Uterus (tissue), 4 donors: ENCODE measurements around the gene ZBTB42. TPM values are rescaled to one million over a fixed set of nuclear protein-coding genes. Genes with fewer than 3 reads are reported as not detected.

Source experiments
- DNase-seq, 2 donors: peaks; one replicate each; pipeline ENCODE4 v3.0.0-alpha.2; 2019 to 2020
- H3K27ac ChIP-seq, 2 donors: fragments of 200-600 bp; sonication (generic); 1 replicate in 1 of 2; 2 replicates in 1 of 2; pipeline ENCODE4 v1.5.1; 2016 to 2018
- H3K27me3 ChIP-seq, 2 donors: fragments of 200-600 bp; sonication (generic); one replicate each; pipeline ENCODE4 v1.5.1; 2018 to 2019; ENCODE audit warnings: control low read depth in 1 of 2
- H3K36me3 ChIP-seq, 2 donors: fragments of 200-600 bp; sonication (generic); one replicate each; pipeline ENCODE4 v1.5.1; 2019; ENCODE audit warnings: control low read depth in 1 of 2
- H3K4me1 ChIP-seq, 2 donors: fragments of 200-600 bp; sonication (generic); one replicate each; pipeline ENCODE4 v1.5.1; 2018 to 2019; ENCODE audit warnings: control low read depth in 1 of 2
- H3K4me3 ChIP-seq, 2 donors: fragments of 200-600 bp; sonication (generic); 1 replicate in 1 of 2; 2 replicates in 1 of 2; pipeline ENCODE4 v1.5.1; 2018 to 2019; ENCODE audit warnings: mild to moderate bottlenecking in 1 of 2
- H3K9me3 ChIP-seq, 2 donors: fragments of 200-600 bp; sonication (generic); one replicate each; pipeline ENCODE4 v1.5.1; 2019; ENCODE audit warnings: control low read depth in 1 of 2
- CTCF ChIP-seq, 4 experiments: fragments of 200-600 bp in 2 of 4; fragments of 450-650 bp in 2 of 4; sonication (generic) in 2 of 4; IDR thresholded peaks; one replicate each; pipeline ENCODE4 v1.5.1; 2016 to 2019; ENCODE audit warnings: antibody characterized with exemption in 4 of 4, mild to moderate bottlenecking in 2 of 4, moderate library complexity in 1 of 4
- POLR2A ChIP-seq, 2 donors: fragments of 450-650 bp; IDR thresholded peaks; one replicate each; pipeline ENCODE4 v1.6.1; 2016; ENCODE audit warnings: antibody characterized with exemption in 2 of 2, mild to moderate bottlenecking in 1 of 2, moderate library complexity in 1 of 2
- intact Hi-C: fragments of 100-400 bp; cut with DNase I; formaldehyde crosslinking; loops from one replicate; pipeline ENCODE4 v1.15.1; 2023; ENCODE audit warnings: low total_unique reads
- total RNA-seq, 4 donors: library from RNA; depleted of rRNA in 3 of 4; stranded (reverse); fragments of >200 nt in 3 of 4; gene quantifications; one replicate each; pipeline versions ENCODE4 v1.1.0 to v1.2.4, GENCODE V29; 2014 to 2023
- donor health status: DM: yes; HTN: yes; CAD: no.

The ZBTB42 gene
- total RNA-seq, 4 donors from 2014 or later, result under 0.01 to 8.4 (median 3.9) TPM

- Histone ChIP-seq H3K4me1 (peaks cover 0 to 9% of the 10 kb centered on the region in 2 donors), H3K9me3 (no peaks in the 10 kb centered on the region), H3K27me3 (no peaks in the 10 kb centered on the region), H3K4me3 (no peak overlapping the region), H3K27ac (no peak overlapping the region), H3K36me3 (no peaks in the 10 kb centered on the region)
- TF ChIP-seq POLR2A (IDR thresholded peaks at IDR 0.05) (no peak), CTCF (IDR thresholded peaks at IDR 0.05) (no peak)
- no peak for DNase-seq
- intact Hi-C loops, result no loop called here
Observed at GRCh38 chr14:104757681-104758392, 43.1 kb upstream of the ZBTB42 start.

- no peaks in the 10 kb centered on the region for H3K9me3 ChIP-seq
- H3K4me1 ChIP-seq, result peaks cover 0 to 4% of the 10 kb centered on the region in 2 donors
- H3K36me3 ChIP-seq, result no peaks in the 10 kb centered on the region
- no peak for DNase-seq
- no peak for TF ChIP-seq POLR2A (IDR thresholded peaks at IDR 0.05)
- no peak for TF ChIP-seq CTCF (IDR thresholded peaks at IDR 0.05)
- H3K4me3 ChIP-seq, result no peak overlapping the region
- intact Hi-C loops, result no loop called here
- no peaks in the 10 kb centered on the region for H3K27me3 ChIP-seq
- H3K27ac ChIP-seq, result no peak overlapping the region
Observed at GRCh38 chr14:104758981-104759969, 41.6 kb upstream of the ZBTB42 start.

GRCh38 chr14:104765517-104765916 lies 35.4 kb upstream of the ZBTB42 start:
- H3K27me3 ChIP-seq, result no peaks in the 10 kb centered on the region
- H3K36me3 ChIP-seq, result no peaks in the 10 kb centered on the region
- intact Hi-C loops, result no loop called here
- no peak for DNase-seq
- no peaks in the 10 kb centered on the region for H3K9me3 ChIP-seq
- TF ChIP-seq CTCF (IDR thresholded peaks at IDR 0.05) (no peak), POLR2A (IDR thresholded peaks at IDR 0.05) (no peak)
- no peak overlapping the region for H3K4me3 ChIP-seq
- no peak overlapping the region for H3K27ac ChIP-seq
- peaks cover 0 to 7% of the 10 kb centered on the region in 2 donors for H3K4me1 ChIP-seq

GRCh38 chr14:104766256-104766862 lies 34.5 kb upstream of the ZBTB42 start:
- H3K9me3 ChIP-seq, result no peaks in the 10 kb centered on the region
- H3K36me3 ChIP-seq, result no peaks in the 10 kb centered on the region
- intact Hi-C loops, result no loop called here
- DNase-seq, result no peak
- H3K27ac ChIP-seq, result no peak overlapping the region
- H3K4me1 ChIP-seq, result peaks cover 0 to 8% of the 10 kb centered on the region in 2 donors
- H3K27me3 ChIP-seq, result no peaks in the 10 kb centered on the region
- no peak overlapping the region for H3K4me3 ChIP-seq
- TF ChIP-seq CTCF (IDR thresholded peaks at IDR 0.05) (no peak), POLR2A (IDR thresholded peaks at IDR 0.05) (no peak)
